ENCODE measurements around the gene SLC4A4.

Gene SLC4A4

DNA sequence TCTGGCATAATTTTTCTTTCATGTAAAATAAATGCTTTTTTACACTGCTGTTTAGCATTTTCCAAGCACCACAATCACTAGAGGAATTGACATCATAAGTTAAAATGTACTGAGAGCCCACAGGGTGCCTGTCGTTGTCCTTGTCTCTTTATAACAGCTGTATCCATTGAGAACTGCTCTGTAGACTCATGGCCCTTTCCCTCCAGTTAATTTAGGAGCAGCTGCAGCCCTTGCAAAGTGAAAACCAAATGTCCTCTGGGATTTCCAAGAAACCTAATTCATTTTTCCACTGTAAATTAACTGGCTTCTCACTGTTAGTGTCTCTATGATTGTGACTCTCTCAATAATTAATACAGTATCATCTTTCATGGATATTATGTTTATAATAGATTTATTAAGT, 185.9 kb downstream of the SLC4A4 start:
- H3K36me3 ChIP-seq (ENCODE audit: control insufficient read depth in 2 of 2, insufficient read depth in 1 of 2, low read length in 2 of 2): no peaks in the 10 kb centered on the region
- no peak overlapping the region for H3K4me3 ChIP-seq (ENCODE audit: low read depth, low read length)
- H3K27ac ChIP-seq (ENCODE audit: extremely low read depth, low read depth, low read length): no peak overlapping the region
- H3K9me3 ChIP-seq (ENCODE audit: control insufficient read depth, insufficient read depth, low read depth, low read length): no peaks in the 10 kb centered on the region
- POLR2A ChIA-PET: no interaction called here
- H3K4me1 ChIP-seq (ENCODE audit: control insufficient read depth, insufficient read depth, low read length): no peaks in the 10 kb centered on the region
- CTCF ChIA-PET: no interaction called here
- TF ChIP-seq ZNF529 (tag by site-specific recombination; IDR thresholded peaks at IDR 0.05; ENCODE audit: insufficient replicate concordance): no peak
- TF ChIP-seq YY2 (tag by site-specific recombination; IDR thresholded peaks at IDR 0.05): no peak
- no peak for TF ChIP-seq ZNF585B (tag by site-specific recombination; IDR thresholded peaks at IDR 0.05)
- TF ChIP-seq, protein P1, sequence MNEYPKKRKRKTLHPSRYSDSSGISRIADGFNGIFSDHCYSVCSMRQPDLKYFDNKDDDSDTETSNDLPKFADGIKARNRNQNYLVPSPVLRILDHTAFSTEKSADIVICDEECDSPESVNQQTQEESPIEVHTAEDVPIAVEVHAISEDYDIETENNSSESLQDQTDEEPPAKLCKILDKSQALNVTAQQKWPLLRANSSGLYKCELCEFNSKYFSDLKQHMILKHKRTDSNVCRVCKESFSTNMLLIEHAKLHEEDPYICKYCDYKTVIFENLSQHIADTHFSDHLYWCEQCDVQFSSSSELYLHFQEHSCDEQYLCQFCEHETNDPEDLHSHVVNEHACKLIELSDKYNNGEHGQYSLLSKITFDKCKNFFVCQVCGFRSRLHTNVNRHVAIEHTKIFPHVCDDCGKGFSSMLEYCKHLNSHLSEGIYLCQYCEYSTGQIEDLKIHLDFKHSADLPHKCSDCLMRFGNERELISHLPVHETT (tag by site-specific recombination; IDR thresholded peaks at IDR 0.05): no peak
- TF ChIP-seq, protein P2, sequence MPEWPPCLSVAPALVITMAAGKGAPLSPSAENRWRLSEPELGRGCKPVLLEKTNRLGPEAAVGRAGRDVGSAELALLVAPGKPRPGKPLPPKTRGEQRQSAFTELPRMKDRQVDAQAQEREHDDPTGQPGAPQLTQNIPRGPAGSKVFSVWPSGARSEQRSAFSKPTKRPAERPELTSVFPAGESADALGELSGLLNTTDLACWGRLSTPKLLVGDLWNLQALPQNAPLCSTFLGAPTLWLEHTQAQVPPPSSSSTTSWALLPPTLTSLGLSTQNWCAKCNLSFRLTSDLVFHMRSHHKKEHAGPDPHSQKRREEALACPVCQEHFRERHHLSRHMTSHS (tag by site-specific recombination; IDR thresholded peaks at IDR 0.05): no peak
- TF ChIP-seq ZNF138 (tag by site-specific recombination; IDR thresholded peaks at IDR 0.05; ENCODE audit: borderline replicate concordance): no peak
- TF ChIP-seq ZNF239 (tag by site-specific recombination; IDR thresholded peaks at IDR 0.05): no peak
- TF ChIP-seq, protein P3, sequence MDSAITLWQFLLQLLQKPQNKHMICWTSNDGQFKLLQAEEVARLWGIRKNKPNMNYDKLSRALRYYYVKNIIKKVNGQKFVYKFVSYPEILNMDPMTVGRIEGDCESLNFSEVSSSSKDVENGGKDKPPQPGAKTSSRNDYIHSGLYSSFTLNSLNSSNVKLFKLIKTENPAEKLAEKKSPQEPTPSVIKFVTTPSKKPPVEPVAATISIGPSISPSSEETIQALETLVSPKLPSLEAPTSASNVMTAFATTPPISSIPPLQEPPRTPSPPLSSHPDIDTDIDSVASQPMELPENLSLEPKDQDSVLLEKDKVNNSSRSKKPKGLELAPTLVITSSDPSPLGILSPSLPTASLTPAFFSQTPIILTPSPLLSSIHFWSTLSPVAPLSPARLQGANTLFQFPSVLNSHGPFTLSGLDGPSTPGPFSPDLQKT (IDR thresholded peaks at IDR 0.05; ENCODE audit: borderline replicate concordance, low read depth, low read length): no peak
- no peak for TF ChIP-seq ZNF624 (tag by site-specific recombination; IDR thresholded peaks at IDR 0.05)
- TF ChIP-seq GFI1B (tag by site-specific recombination; IDR thresholded peaks at IDR 0.05): no peak
- TF ChIP-seq, protein P4, sequence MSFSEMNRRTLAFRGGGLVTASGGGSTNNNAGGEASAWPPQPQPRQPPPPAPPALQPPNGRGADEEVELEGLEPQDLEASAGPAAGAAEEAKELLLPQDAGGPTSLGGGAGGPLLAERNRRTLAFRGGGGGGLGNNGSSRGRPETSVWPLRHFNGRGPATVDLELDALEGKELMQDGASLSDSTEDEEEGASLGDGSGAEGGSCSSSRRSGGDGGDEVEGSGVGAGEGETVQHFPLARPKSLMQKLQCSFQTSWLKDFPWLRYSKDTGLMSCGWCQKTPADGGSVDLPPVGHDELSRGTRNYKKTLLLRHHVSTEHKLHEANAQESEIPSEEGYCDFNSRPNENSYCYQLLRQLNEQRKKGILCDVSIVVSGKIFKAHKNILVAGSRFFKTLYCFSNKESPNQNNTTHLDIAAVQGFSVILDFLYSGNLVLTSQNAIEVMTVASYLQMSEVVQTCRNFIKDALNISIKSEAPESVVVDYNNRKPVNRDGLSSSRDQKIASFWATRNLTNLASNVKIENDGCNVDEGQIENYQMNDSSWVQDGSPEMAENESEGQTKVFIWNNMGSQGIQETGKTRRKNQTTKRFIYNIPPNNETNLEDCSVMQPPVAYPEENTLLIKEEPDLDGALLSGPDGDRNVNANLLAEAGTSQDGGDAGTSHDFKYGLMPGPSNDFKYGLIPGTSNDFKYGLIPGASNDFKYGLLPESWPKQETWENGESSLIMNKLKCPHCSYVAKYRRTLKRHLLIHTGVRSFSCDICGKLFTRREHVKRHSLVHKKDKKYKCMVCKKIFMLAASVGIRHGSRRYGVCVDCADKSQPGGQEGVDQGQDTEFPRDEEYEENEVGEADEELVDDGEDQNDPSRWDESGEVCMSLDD (tag by site-specific recombination; IDR thresholded peaks at IDR 0.05): no peak
- TF ChIP-seq, protein P5, sequence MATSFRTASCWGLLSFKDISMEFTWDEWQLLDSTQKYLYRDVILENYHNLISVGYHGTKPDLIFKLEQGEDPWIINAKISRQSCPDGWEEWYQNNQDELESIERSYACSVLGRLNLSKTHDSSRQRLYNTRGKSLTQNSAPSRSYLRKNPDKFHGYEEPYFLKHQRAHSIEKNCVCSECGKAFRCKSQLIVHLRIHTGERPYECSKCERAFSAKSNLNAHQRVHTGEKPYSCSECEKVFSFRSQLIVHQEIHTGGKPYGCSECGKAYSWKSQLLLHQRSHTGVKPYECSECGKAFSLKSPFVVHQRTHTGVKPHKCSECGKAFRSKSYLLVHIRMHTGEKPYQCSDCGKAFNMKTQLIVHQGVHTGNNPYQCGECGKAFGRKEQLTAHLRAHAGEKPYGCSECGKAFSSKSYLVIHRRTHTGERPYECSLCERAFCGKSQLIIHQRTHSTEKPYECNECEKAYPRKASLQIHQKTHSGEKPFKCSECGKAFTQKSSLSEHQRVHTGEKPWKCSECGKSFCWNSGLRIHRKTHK (tag by site-specific recombination; IDR thresholded peaks at IDR 0.05): no peak
- TF ChIP-seq ZNF416 (tag by site-specific recombination; IDR thresholded peaks at IDR 0.05): no peak
- TF ChIP-seq KLF10 (tag by site-specific recombination; IDR thresholded peaks at IDR 0.05): no peak
- no peak for TF ChIP-seq BCL11A (tag by site-specific recombination; IDR thresholded peaks at IDR 0.05; ENCODE audit: low read depth)
- TF ChIP-seq, protein P6, sequence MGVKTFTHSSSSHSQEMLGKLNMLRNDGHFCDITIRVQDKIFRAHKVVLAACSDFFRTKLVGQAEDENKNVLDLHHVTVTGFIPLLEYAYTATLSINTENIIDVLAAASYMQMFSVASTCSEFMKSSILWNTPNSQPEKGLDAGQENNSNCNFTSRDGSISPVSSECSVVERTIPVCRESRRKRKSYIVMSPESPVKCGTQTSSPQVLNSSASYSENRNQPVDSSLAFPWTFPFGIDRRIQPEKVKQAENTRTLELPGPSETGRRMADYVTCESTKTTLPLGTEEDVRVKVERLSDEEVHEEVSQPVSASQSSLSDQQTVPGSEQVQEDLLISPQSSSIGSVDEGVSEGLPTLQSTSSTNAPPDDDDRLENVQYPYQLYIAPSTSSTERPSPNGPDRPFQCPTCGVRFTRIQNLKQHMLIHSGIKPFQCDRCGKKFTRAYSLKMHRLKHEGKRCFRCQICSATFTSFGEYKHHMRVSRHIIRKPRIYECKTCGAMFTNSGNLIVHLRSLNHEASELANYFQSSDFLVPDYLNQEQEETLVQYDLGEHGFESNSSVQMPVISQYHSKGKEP (tag by site-specific recombination; IDR thresholded peaks at IDR 0.05): no peak
- no peak for TF ChIP-seq ZNF626 (tag by site-specific recombination; IDR thresholded peaks at IDR 0.05)
- TF ChIP-seq YY1 (tag by site-specific recombination; IDR thresholded peaks at IDR 0.05): no peak

Measured in HEK293 (cell line).